HG02840 (cell line): ENCODE results near the gene ZNF682.
"Not testable (repeated sequence)": the region's sequence is repeated elsewhere in the genome, so short reads cannot be mapped to it uniquely, and the experiment has no call there.

Experiments used
- ATAC-seq: cut with Tn5 transposase; IDR thresholded peaks from one replicate; pipeline ENCODE4 v1.9.1; 2021; ENCODE audit warnings: mild to moderate bottlenecking, moderate library complexity, moderate number of reproducible peaks; ENCODE audit not compliant: unreplicated experiment, low FRiP score

The ZNF682 gene

GRCh38 chr19:20005741-20006140 is 33.6 kb downstream of the ZNF682 start:
- ATAC-seq: no peak

GRCh38 chr19:19997656-19998268 is 41.5 kb downstream of the ZNF682 start:
- no peak for ATAC-seq

- ATAC-seq: no peak
Measured at GRCh38 chr19:19966862-19967261, 72.4 kb downstream of the ZNF682 start.

- not testable (repeated sequence) for ATAC-seq
Measured at GRCh38 chr19:19966126-19966525, 73.2 kb downstream of the ZNF682 start.

GRCh38 chr19:19964416-19964815 is 74.9 kb downstream of the ZNF682 start:
- no peak for ATAC-seq

- not testable (repeated sequence) for ATAC-seq
Measured at GRCh38 chr19:19959151-19959799, 80.0 kb downstream of the ZNF682 start.

- not testable (repeated sequence) for ATAC-seq
Measured at GRCh38 chr19:19957766-19958165, 81.5 kb downstream of the ZNF682 start.

GRCh38 chr19:19956434-19957075 is 82.8 kb downstream of the ZNF682 start:
- no peak for ATAC-seq

GRCh38 chr19:19955208-19955607 is 84.1 kb downstream of the ZNF682 start:
- no peak for ATAC-seq
